ENCODE data around the gene TBK1.

DNA sequence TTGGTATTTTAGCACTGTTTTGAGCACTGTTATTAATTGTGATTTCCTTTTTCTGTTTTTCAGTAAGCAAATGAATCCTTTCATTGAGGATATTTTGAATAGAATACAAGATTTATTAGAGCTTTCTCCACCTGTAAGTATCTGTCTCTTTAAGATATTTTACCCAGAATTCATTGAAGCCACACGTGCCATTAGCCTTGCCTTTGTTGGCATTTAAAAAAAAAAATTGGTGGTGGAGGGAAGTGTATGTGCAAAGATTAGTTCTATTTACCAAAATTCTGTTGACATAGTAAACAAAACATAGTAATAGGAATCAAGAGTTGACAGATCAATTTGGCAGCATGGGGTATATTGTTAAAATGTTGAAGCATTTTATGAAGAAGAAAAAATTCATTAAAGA is 23.9 kb upstream of the TBK1 start:
- TF ChIP-seq, protein P1, sequence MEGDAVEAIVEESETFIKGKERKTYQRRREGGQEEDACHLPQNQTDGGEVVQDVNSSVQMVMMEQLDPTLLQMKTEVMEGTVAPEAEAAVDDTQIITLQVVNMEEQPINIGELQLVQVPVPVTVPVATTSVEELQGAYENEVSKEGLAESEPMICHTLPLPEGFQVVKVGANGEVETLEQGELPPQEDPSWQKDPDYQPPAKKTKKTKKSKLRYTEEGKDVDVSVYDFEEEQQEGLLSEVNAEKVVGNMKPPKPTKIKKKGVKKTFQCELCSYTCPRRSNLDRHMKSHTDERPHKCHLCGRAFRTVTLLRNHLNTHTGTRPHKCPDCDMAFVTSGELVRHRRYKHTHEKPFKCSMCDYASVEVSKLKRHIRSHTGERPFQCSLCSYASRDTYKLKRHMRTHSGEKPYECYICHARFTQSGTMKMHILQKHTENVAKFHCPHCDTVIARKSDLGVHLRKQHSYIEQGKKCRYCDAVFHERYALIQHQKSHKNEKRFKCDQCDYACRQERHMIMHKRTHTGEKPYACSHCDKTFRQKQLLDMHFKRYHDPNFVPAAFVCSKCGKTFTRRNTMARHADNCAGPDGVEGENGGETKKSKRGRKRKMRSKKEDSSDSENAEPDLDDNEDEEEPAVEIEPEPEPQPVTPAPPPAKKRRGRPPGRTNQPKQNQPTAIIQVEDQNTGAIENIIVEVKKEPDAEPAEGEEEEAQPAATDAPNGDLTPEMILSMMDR (IDR thresholded peaks at IDR 0.05), result no peak
- no peak for TF ChIP-seq EP300 (IDR thresholded peaks at IDR 0.05)
